AG09309 (cell line): ENCODE measurements around the gene SDK1.

ENCODE experiments used
- DNase-seq: peaks from one replicate; pipeline ENCODE4 v3.0.0-alpha.2; 2010; ENCODE audit warnings: low read depth
- H3K4me3 ChIP-seq: 2 replicates; pipeline ENCODE4 v1.5.1; 2011; ENCODE audit warnings: mild to moderate bottlenecking, low read depth, low read length, moderate library complexity; ENCODE audit not compliant: control insufficient read depth
- TF ChIP-seq, protein P1 (sequence below): IDR thresholded peaks from 2 replicates; pipeline ENCODE4 v1.5.1; 2011; ENCODE audit warnings: mild to moderate bottlenecking, low read depth, low read length, inconsistent platforms; ENCODE audit not compliant: insufficient read depth, control insufficient read depth; ENCODE audit errors: missing control alignments

Gene SDK1

DNA sequence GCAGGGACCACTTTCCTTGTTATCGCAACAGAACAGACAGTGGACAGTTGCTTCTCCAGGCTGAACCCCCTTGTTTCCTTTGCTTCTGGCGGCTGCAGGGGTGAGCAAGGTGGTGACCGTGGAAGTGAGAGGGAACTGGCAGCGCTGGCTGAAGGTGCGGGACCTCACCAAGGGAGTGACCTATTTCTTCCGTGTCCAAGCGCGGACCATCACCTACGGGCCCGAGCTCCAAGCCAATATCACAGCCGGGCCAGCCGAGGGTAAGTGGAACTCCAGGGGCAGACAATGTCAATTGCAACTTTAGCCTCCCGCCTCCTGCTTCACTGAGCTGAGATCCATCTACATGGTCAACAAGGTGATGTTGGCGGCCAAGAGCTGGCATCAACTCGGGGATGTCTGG is 919.0 kb downstream of the SDK1 start:
- TF ChIP-seq, protein P1, sequence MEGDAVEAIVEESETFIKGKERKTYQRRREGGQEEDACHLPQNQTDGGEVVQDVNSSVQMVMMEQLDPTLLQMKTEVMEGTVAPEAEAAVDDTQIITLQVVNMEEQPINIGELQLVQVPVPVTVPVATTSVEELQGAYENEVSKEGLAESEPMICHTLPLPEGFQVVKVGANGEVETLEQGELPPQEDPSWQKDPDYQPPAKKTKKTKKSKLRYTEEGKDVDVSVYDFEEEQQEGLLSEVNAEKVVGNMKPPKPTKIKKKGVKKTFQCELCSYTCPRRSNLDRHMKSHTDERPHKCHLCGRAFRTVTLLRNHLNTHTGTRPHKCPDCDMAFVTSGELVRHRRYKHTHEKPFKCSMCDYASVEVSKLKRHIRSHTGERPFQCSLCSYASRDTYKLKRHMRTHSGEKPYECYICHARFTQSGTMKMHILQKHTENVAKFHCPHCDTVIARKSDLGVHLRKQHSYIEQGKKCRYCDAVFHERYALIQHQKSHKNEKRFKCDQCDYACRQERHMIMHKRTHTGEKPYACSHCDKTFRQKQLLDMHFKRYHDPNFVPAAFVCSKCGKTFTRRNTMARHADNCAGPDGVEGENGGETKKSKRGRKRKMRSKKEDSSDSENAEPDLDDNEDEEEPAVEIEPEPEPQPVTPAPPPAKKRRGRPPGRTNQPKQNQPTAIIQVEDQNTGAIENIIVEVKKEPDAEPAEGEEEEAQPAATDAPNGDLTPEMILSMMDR = no peak
- no peak overlapping the region for H3K4me3 ChIP-seq
- no peak for DNase-seq

DNA sequence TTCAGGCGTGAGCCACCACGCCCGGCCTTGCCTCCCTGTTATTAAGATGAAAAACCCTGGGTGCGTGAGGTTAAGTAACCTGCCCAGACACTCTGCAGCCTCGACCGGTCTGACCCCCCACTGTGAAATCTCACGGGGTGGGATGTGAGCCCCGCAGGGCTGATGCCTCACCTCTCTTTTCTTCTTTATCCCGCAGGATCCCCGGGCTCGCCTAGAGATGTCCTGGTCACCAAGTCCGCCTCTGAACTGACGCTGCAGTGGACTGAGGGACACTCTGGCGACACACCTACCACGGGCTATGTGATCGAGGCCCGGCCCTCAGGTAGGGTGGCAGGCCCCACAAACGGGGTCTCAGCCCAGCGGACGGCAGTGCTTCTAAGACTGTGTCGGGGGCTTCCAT is 920.0 kb downstream of the SDK1 start:
- H3K4me3 ChIP-seq = no peak overlapping the region
- no peak for DNase-seq
- TF ChIP-seq, protein P1 = no peak

- no peak overlapping the region for H3K4me3 ChIP-seq
- DNase-seq = no peak
- TF ChIP-seq, protein P1 = no peak
These were observed 921.6 kb downstream of the SDK1 start for GRCh38 chr7:4222676-4223075.

GRCh38 chr7:4225361-4225771 is 924.3 kb downstream of the SDK1 start:
- no peak overlapping the region for H3K4me3 ChIP-seq
- TF ChIP-seq, protein P1 = no peak
- no peak for DNase-seq

GRCh38 chr7:4225881-4226523 is 925.0 kb downstream of the SDK1 start:
- no peak for DNase-seq
- H3K4me3 ChIP-seq = no peak overlapping the region
- TF ChIP-seq, protein P1 = no peak

DNA sequence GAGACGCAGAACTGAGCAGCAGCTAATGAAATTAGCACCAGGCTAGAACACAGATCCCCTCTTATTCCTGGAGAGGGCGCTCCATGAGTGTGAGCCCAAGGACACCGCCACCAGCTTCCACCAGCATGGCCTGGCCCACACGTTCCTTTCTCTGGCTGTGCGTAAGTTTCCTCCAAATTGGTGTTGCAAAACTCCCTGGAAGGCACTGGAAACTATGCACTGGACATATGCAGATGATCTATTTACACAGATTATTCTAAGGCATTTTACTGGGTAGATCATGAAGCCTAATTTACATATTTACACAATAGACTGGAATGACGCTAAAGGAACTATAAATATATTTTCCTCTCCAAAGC is 925.5 kb downstream of the SDK1 start:
- TF ChIP-seq, protein P1 = no peak
- DNase-seq = no peak
- no peak overlapping the region for H3K4me3 ChIP-seq
